Measurements from ENCODE around the gene NUP37.
"Not testable (repeated sequence)": the region's sequence is repeated elsewhere in the genome, so short reads cannot be mapped to it uniquely, and the experiment has no call there.

NUP37 gene

GRCh38 chr12:102093319-102093718, 26.6 kb downstream of the NUP37 start:
- no peak for DNase-seq (ENCODE audit: low spot score)

DNA sequence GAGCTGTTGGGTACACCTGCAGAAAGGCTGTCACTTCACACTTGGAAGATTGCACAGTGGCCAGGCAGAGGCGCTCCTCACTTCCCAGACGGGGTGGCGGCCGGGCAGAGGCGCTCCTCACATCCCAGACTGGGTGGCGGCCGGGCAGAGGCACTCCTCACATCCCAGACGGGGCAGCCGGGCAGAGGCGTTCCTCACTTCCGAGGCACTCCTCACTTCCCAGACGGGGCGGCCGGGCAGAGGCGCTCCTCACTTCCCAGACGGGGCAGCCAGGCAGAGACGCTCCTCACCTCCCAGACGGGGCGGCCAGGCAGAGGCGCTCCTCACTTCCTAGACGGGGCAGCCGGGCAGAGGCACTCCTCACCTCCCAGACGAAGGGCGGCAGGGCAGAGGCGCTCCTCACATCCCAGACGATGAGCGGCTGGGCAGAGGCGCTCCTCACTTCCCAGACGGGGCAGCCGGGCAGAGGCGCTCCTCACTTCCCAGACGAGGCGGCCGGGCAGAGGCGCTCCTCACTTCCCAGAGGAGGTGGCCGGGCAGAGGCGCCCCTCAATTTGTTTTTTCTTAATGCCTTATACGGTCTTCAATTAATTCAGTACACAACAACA, 30.6 kb downstream of the NUP37 start:
- not testable (repeated sequence) for DNase-seq (ENCODE audit: low spot score)

GRCh38 chr12:102080842-102081241, 39.1 kb downstream of the NUP37 start:
- no peak for DNase-seq (ENCODE audit: low spot score)

- not testable (repeated sequence) for DNase-seq (ENCODE audit: low spot score)
Observed at GRCh38 chr12:102072092-102072491, 47.8 kb downstream of the NUP37 start.

GRCh38 chr12:102069707-102070106, 50.2 kb downstream of the NUP37 start:
- no peak for DNase-seq (ENCODE audit: low spot score)

- no peak for DNase-seq (ENCODE audit: low spot score)
Observed at GRCh38 chr12:102067574-102068258, 52.2 kb downstream of the NUP37 start.

DNA sequence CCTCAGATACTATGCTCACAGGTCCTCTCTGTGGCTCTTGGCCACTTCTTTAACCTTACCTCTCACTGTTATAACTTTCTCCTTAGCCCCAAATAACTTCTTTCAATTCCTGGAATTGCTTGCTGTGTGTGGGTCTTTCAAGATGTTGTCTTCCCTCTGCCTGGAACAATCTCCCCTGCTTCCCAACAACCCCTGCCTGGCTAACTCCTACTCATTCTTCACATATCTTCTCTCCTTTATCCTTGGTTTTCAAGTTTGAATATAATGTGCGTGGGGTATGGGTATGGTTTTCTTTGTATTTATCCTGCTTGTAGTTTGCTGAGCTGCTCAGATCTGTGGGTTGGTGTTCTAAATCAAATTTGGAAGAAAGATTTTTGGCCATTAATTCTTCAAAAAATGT, 55.4 kb downstream of the NUP37 start:
- DNase-seq (ENCODE audit: low spot score) = no peak

DNA sequence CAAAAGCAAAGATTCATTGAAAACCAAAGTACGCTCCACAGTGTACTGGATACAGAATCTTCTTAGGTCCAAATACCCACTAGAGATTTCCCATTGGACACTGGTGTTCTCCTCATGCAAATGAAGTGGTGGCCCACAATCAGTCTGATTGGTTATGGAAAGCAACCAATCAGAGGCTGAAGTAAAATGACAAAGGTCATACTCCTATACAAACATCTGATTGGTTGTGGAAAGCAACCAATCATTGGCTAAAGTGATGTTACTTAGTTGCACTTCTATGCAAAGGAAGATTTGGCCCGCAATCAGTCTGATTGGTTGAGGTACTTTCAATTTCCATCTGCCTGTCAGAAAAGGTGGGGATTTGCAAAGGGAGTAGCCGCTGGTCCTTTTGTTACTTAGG, 56.8 kb downstream of the NUP37 start:
- peak; percentile 29 for DNase-seq (ENCODE audit: low spot score)

- DNase-seq (ENCODE audit: low spot score) = no peak
Observed at GRCh38 chr12:102062419-102062806, 57.5 kb downstream of the NUP37 start.

- peak; percentile 93 for DNase-seq (ENCODE audit: low spot score)
Observed at GRCh38 chr12:102061560-102062418, 58.1 kb downstream of the NUP37 start, which contains the start of gene WASHC3. TSS of gene WASHC3 (minus strand) at chr12:102061991. CDS start at chr12:102061962, 29 bp downstream.

DNA sequence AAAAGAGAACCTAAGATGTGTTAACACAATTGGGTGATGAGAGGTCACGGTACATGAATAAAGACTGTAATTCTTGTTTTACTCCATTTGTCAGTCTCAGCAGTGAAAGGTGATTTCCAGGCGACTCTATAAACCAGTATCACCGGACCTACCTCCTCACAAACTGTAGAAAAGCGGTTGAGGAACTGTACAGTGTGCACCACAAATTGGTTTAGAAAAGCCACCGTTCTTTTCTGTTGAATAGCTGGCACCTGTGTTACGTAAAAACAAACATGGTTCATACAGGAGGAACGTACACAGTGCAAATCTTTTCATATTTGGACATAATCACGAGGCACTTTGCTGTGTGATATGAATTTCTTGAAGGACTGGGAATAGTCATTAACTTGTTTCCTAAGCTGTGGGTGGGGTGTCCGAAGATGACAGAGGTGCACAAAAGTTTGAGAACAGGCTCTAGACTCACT, 58.8 kb downstream of the NUP37 start:
- DNase-seq (ENCODE audit: low spot score) = no peak

GRCh38 chr12:102059343-102059742, 60.6 kb downstream of the NUP37 start:
- no peak for DNase-seq (ENCODE audit: low spot score)

DNA sequence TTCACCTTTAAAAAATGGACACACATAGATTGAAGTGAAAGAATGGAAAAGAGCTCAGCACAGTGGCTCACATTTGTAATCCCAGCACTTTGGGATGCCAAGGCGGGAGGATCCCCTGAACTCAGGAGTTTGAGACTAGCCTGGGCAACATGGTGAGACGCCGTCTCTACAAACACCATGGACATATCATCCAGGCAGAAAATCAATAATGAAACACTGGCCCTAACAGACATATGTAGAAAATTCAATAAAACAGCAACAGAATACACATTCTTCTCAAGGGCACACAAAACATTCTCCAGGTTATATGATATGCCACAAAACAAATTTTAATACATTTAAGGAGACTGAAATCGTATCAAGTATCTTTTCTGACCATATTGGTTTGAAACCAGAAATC, 65.6 kb downstream of the NUP37 start:
- DNase-seq (ENCODE audit: low spot score) = no peak

DNA sequence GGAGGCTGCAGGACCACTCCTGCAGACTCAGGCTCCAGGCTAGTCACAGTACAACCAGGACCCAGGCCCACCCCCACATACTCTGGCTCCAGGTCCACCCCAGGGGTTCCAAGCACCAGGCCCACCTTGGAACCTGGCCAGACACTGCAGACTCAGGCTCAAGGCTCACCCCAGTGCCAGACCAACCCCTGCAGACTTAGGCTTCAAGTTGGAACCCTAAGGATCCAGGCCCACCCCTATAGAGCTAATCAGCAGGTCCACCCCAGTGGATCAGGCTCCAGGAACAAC, 66.9 kb downstream of the NUP37 start:
- no peak for DNase-seq (ENCODE audit: low spot score)

DNA sequence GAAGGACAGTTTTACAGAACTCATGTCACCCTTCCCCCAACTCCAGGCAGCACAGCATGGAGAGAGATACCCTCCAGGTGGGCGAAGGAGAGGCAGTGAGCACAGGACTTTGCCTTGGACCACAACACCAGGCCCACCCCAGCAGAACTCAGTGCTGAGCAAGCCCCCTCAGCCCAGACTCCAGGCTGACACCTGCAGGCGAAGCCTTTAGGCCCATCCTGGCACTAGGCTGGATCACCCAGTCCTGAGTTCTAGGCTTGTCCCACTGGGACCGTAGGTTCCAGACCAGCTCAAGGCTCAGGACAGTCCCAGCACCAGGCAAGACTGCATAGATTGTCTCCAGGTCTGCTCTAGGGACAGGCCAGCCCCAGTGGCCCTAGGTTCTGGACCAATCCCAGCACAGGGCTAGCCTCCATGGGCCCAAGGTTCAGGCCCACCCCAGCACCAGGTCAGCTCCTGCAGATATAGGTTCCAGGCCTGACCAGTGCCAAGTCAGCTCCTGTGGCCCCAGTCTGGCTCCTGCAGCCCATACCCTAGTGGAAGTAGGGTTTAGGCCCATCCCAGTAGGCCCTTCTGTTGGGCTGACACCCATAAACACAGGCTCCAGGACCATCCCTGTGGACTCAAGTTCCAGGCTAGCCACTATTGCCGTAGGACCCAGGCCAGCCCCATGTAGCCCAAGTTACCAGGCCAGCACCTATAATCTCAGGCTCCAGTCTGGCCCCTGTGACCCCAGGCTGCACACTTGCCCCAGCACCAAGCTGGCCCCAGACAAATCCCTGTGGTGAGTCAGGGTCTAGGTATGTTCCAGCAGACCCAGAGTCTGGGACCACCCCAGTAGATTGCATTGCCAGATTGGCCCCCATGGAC, 67.5 kb downstream of the NUP37 start:
- no peak for DNase-seq (ENCODE audit: low spot score)

DNA sequence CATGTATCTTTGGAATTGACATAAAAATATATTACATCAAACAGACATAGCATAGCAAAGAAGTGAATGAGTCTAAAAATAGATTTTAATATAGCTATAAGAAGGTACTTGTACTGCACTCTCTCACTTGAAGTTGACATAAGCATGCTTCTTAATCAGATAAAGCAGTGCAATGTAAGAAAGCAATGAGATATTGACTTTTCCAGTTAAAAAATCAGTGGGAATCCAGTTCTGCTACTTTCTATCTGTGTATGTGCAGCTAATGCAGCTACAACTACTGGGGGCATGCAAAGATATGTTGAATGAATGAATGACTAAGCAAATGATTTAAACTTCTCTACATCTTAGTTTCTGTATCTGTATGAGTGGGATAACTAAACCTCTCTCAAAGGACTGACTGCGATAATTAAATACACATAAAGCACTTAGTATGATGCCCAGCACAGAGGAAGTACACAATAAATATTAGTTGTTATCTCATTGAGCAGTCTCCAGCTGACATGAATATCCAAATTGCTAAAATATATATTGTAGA, 68.4 kb downstream of the NUP37 start:
- no peak for DNase-seq (ENCODE audit: low spot score)

- no peak for DNase-seq (ENCODE audit: low spot score)
Observed at GRCh38 chr12:102050660-102051430, 69.1 kb downstream of the NUP37 start.

GRCh38 chr12:102043928-102044327, 76.0 kb downstream of the NUP37 start:
- DNase-seq (ENCODE audit: low spot score) = no peak

GRCh38 chr12:102033991-102034745, 85.7 kb downstream of the NUP37 start:
- DNase-seq (ENCODE audit: low spot score) = no peak

GRCh38 chr12:102031852-102032251, 88.1 kb downstream of the NUP37 start:
- no peak for DNase-seq (ENCODE audit: low spot score)

Measured in SK-N-DZ (cell line).